Endothelial cell of umbilical vein (primary cell): ENCODE data around the gene LDLRAD4. TPM values are rescaled to one million over a fixed set of nuclear protein-coding genes. Genes with fewer than 3 reads are reported as not detected.
"Not testable (repeated sequence)": the region's sequence is repeated elsewhere in the genome, so short reads cannot be mapped to it uniquely, and the experiment has no call there.

ENCODE experiments used
- BruUV-seq: library from RNA; stranded (reverse); fragments of 400-500 nt; replicated peaks from 2 replicates; lab custom pipeline; 2021; lab: Mats Ljungman, UMichigan
- CTCF ChIA-PET: fragments of 300-600, 350-600 bp; sonication (Branson Sonifier 250); formaldehyde crosslinking; loops from one replicate; lab custom pipeline; 2021; ENCODE audit warnings: antibody characterized with exemption, inconsistent platforms; lab: Charles Lee
- POLR2A ChIA-PET: fragments of 300-600, 350-600 bp; sonication (Branson Sonifier 250); formaldehyde crosslinking; loops from one replicate; lab custom pipeline; 2021; ENCODE audit warnings: antibody characterized with exemption, inconsistent platforms; lab: Charles Lee
- DNase-seq: peaks from one replicate; pipeline ENCODE4 v3.0.0-alpha.2; 2011; ENCODE audit warnings: low read depth, low spot score
- FAIRE-seq: peaks from 2 replicates; lab custom pipeline; 2011; peaks lifted over from hg19 to GRCh38; lab: Jason Lieb, UNC
- H2AFZ ChIP-seq: 2 replicates; pipeline ENCODE4 v1.6.0; 2012; ENCODE audit warnings: low read depth, low read length, control low read depth, inconsistent platforms
- H3K27ac ChIP-seq: 2 replicates; pipeline ENCODE4 v1.5.1; 2011; ENCODE audit warnings: low read depth, mild to moderate bottlenecking, control low read depth, low read length, moderate library complexity; ENCODE audit not compliant: insufficient read depth
- H3K27me3 ChIP-seq, 2 experiments: 2 replicates each; pipeline versions ENCODE4 v1.6.0 to v1.6.1; 2011; ENCODE audit warnings: low read length in 2 of 2, mixed read lengths in 1 of 2; ENCODE audit not compliant: control insufficient read depth in 2 of 2, insufficient read depth in 2 of 2
- H3K36me3 ChIP-seq, 2 experiments: 2 replicates in 1 of 2; 3 replicates in 1 of 2; pipeline ENCODE4 v1.5.1; 2011; ENCODE audit warnings: low read length in 2 of 2, mild to moderate bottlenecking in 1 of 2, moderate library complexity in 1 of 2; ENCODE audit not compliant: control insufficient read depth in 2 of 2, insufficient read depth in 2 of 2; ENCODE audit errors: extremely low read depth in 1 of 2
- H3K4me1 ChIP-seq: 3 replicates; pipeline ENCODE4 v1.5.1; 2011; ENCODE audit warnings: mild to moderate bottlenecking, low read length; ENCODE audit not compliant: control insufficient read depth, insufficient read depth; ENCODE audit errors: extremely low read depth
- H3K4me2 ChIP-seq: 2 replicates; pipeline ENCODE4 v1.6.1; 2011; ENCODE audit warnings: low read length, control low read depth, mixed read lengths; ENCODE audit not compliant: insufficient read depth
- H3K4me3 ChIP-seq, 3 experiments: fragments of 200-600 bp in 1 of 3; sonication (generic), shearing (Covaris generic) in 1 of 3; replicated peaks in 1 of 3; 2 replicates each; pipeline ENCODE4 v1.5.1; 2011 to 2016; ENCODE audit warnings: control low read depth in 3 of 3, low read length in 3 of 3, mild to moderate bottlenecking in 2 of 3, inconsistent platforms in 1 of 3, low read depth in 1 of 3, moderate library complexity in 1 of 3; ENCODE audit not compliant: insufficient read depth in 1 of 3
- H3K79me2 ChIP-seq: 2 replicates; pipeline ENCODE4 v1.6.0; 2012; ENCODE audit warnings: low read length, inconsistent platforms; ENCODE audit not compliant: control insufficient read depth, insufficient read depth
- H3K9ac ChIP-seq: replicated peaks from 2 replicates; pipeline ENCODE3; 2011; ENCODE audit warnings: low read length, control low read depth; ENCODE audit not compliant: insufficient read depth; ENCODE audit errors: extremely low read depth
- H3K9me1 ChIP-seq: replicated peaks from 3 replicates; pipeline ENCODE4 v1.6.0; 2011; ENCODE audit warnings: mild to moderate bottlenecking, low read length; ENCODE audit not compliant: control insufficient read depth, insufficient read depth; ENCODE audit errors: extremely low read depth
- H3K9me3 ChIP-seq: replicated peaks from 2 replicates; pipeline ENCODE4 v1.5.1; 2012; ENCODE audit warnings: low read length, inconsistent platforms; ENCODE audit not compliant: control insufficient read depth, insufficient read depth
- H4K20me1 ChIP-seq: replicated peaks from 2 replicates; pipeline ENCODE3; 2011; ENCODE audit warnings: mild to moderate bottlenecking, low read length; ENCODE audit not compliant: control insufficient read depth, insufficient read depth; ENCODE audit errors: extremely low read depth
- GATA2 ChIP-seq: IDR thresholded peaks from 2 replicates; pipeline ENCODE4 v1.7.0; 2011; ENCODE audit warnings: low read depth, mild to moderate bottlenecking, moderate library complexity, mixed read lengths, low read length; ENCODE audit not compliant: insufficient read length, insufficient read depth
- JUN ChIP-seq: IDR thresholded peaks from 2 replicates; pipeline ENCODE4 v1.6.1; 2011; ENCODE audit warnings: borderline replicate concordance, low read depth; ENCODE audit not compliant: insufficient read length, insufficient read depth
- MAX ChIP-seq: IDR thresholded peaks from 2 replicates; pipeline ENCODE4 v1.6.1; 2011; ENCODE audit not compliant: insufficient read depth, insufficient read length
- POLR2A ChIP-seq: IDR thresholded peaks from 2 replicates; pipeline ENCODE4 v1.6.1; 2012; ENCODE audit warnings: low read depth, mild to moderate bottlenecking, control low read depth, low read length
- POLR2AphosphoS5 ChIP-seq: IDR thresholded peaks from 2 replicates; pipeline ENCODE4 v1.6.1; 2012; ENCODE audit warnings: low read depth, mild to moderate bottlenecking, control low read depth, low read length, moderate library complexity; ENCODE audit not compliant: insufficient read depth
- dilution Hi-C: fragments of 300-500 bp; cut with MboI; formaldehyde crosslinking; loops from one replicate; pipeline ENCODE4 v1.15.0; 2019; ENCODE audit warnings: low sequenced_read_pairs; ENCODE audit not compliant: extremely low pct_ligation_motif_present
- intact Hi-C: fragments of 100-400 bp; cut with micrococcal nuclease; formaldehyde crosslinking; loops from one replicate; pipeline ENCODE4 v1.10.0; 2022
- polyA plus RNA-seq, 4 experiments: library from polyadenylated mRNA; depleted of rRNA in 3 of 4; stranded (reverse) in 3 of 4; unstranded in 1 of 4; fragments of >200 nt; gene quantifications; 2 replicates each; pipeline versions ENCODE4 v1.2.1 to v1.2.3, GENCODE V29; 2011 to 2012; ENCODE audit warnings: missing spikeins in 1 of 4
- total RNA-seq: library from RNA; stranded (reverse); gene quantifications from 2 replicates; pipeline ENCODE4 v1.2.3, GENCODE V29; 2021

Gene LDLRAD4
- total and polyA plus RNA-seq, 2 donors (not counting 3 experiments of a cell fraction or from before 2014, with no cell fraction given), result 5.2 to 6.5 TPM

DNA sequence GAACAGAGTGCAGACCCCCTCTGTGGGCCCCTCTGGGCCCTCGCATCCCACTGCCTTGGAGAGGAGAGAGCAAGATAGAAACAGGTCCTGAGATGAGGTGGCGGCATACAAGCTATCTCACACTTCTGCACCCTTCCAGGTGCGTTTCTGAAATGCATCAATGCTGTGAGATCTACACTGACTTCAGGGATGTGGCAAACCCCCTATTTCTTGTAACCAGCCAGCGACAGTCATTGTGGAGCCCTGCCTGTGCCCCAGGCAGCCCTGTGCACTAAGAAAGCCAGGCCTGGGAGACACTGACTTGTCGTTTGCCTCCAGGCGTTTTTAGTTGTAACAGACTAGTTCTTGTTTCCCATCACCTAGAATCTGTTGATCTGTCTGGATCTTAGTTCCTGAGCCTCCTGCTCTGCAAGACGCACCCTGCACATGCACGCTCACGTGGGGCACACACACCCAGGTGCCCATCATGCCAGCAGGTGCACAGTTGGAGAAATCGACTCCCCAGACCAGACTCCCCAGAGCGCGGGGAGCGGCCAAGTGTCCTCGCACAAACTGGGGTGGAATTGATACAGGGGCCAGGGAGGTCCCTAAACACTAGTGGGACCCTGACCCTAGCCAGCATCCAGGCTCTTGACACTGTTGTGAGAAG is 269.8 kb downstream of the LDLRAD4 start:
- H3K4me2 ChIP-seq, result no peak overlapping the region
- dilution Hi-C loops, result no loop called here
- no peaks in the 10 kb centered on the region for H4K20me1 ChIP-seq
- no peaks in the 10 kb centered on the region for H3K9me1 ChIP-seq
- no peaks in the 10 kb centered on the region for H3K27me3 ChIP-seq
- no peaks in the 10 kb centered on the region for H3K79me2 ChIP-seq
- H3K4me3 ChIP-seq, result no peak overlapping the region
- no peak overlapping the region for H2AFZ ChIP-seq
- FAIRE-seq (no peak), DNase-seq (no peak)
- no peaks in the 10 kb centered on the region for H3K4me1 ChIP-seq
- no peak for TF ChIP-seq GATA2
- no peak for TF ChIP-seq MAX
- TF ChIP-seq POLR2A, result no peak
- no peak for TF ChIP-seq JUN
- TF ChIP-seq POLR2AphosphoS5, result no peak
- no peak overlapping the region for H3K9ac ChIP-seq
- BruUV-seq, result no TSS peak
- no peaks in the 10 kb centered on the region for H3K36me3 ChIP-seq
- intact Hi-C loops, result no loop called here
- no peaks in the 10 kb centered on the region for H3K9me3 ChIP-seq
- ChIA-PET POLR2A (no interaction called here), CTCF (interaction anchor here (1.0 kb wide), 1 partner anchor 42 kb away, joined by 3 read pairs; no protein-coding TSS in a partner anchor)
- H3K27ac ChIP-seq, result no peak overlapping the region

GRCh38 chr18:13489303-13489702 is 270.7 kb downstream of the LDLRAD4 start:
- H3K9me3 ChIP-seq, H3K4me1 ChIP-seq, H3K79me2 ChIP-seq, BruUV-seq, CTCF ChIA-PET, DNase-seq, H4K20me1 ChIP-seq, intact Hi-C loops, FAIRE-seq, H3K27me3 ChIP-seq, dilution Hi-C loops, H3K4me2 ChIP-seq, H3K9me1 ChIP-seq, H3K9ac ChIP-seq, H3K36me3 ChIP-seq, H2AFZ ChIP-seq, H3K4me3 ChIP-seq, POLR2A ChIA-PET, H3K27ac ChIP-seq: not testable (repeated sequence)
